OCI-LY3 (cell line): ENCODE data around the gene TTC22.

ENCODE experiments used
- CTCF ChIP-seq: fragments of 200-600, 300-600 bp; sonication (generic); IDR thresholded peaks from 2 replicates; pipeline ENCODE4 v1.5.1; 2014; ENCODE audit warnings: antibody characterized with exemption, low read length, low read depth
- EZH2phosphoT487 ChIP-seq: fragments of 200-600 bp; shearing (Covaris generic); IDR thresholded peaks from 2 replicates; pipeline ENCODE4 v1.6.1; 2018; ENCODE audit warnings: antibody characterized with exemption, mixed run types, low read depth

- TF ChIP-seq CTCF (no peak), EZH2phosphoT487 (no peak)
Measured at GRCh38 chr1:54798769-54799641, 2.1 kb downstream of the TTC22 start.
